ENCODE results near the gene FZR1.

The FZR1 gene

GRCh38 chr19:3499738-3500428 is 6.2 kb upstream of the FZR1 start:
- TF ChIP-seq, protein P1, sequence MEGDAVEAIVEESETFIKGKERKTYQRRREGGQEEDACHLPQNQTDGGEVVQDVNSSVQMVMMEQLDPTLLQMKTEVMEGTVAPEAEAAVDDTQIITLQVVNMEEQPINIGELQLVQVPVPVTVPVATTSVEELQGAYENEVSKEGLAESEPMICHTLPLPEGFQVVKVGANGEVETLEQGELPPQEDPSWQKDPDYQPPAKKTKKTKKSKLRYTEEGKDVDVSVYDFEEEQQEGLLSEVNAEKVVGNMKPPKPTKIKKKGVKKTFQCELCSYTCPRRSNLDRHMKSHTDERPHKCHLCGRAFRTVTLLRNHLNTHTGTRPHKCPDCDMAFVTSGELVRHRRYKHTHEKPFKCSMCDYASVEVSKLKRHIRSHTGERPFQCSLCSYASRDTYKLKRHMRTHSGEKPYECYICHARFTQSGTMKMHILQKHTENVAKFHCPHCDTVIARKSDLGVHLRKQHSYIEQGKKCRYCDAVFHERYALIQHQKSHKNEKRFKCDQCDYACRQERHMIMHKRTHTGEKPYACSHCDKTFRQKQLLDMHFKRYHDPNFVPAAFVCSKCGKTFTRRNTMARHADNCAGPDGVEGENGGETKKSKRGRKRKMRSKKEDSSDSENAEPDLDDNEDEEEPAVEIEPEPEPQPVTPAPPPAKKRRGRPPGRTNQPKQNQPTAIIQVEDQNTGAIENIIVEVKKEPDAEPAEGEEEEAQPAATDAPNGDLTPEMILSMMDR (conservative IDR thresholded peaks at IDR 0.05; ENCODE audit: low read length): no peak
- no peak for DNase-seq (ENCODE audit: low read depth)
- peak overlapping the region; percentile 94 for H3K4me3 ChIP-seq (ENCODE audit: low read length)

GRCh38 chr19:3500429-3501101 is 5.5 kb upstream of the FZR1 start, which contains the start of gene DOHH:
Gene DOHH, minus strand, starts transcription at chr19:3500674. Its CDS starts 3,860 bp downstream, at chr19:3496814.
- DNase-seq (ENCODE audit: low read depth): peak; percentile 94
- H3K4me3 ChIP-seq (ENCODE audit: low read length): peak within 1 kb of the TSS; percentile 94
- TF ChIP-seq, protein P1 (conservative IDR thresholded peaks at IDR 0.05; ENCODE audit: low read length): no peak

DNA sequence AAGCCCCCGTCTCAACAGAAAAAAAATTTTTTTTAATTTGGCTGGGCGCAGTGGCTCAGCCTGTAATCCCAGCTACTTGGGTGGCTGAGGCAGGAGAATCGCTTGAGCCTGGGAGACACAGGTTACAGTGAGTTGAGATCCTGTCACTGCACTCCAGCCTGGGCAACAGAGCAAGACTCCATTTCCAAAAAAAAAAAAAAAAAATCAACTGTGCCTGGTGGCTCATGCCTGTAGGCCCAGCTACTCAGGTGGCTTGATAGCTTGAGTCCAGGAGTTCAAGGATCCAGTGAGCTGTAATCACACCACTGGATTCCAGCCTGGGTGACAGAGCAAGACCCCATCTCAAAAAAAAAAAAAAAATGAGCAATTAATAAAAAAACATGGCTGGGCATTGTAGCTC is 4.3 kb upstream of the FZR1 start:
- no peak overlapping the region for H3K4me3 ChIP-seq (ENCODE audit: low read length)
- DNase-seq (ENCODE audit: low read depth): no peak
- TF ChIP-seq, protein P1 (conservative IDR thresholded peaks at IDR 0.05; ENCODE audit: low read length): no peak

GRCh38 chr19:3503036-3503572 is 3.0 kb upstream of the FZR1 start:
- no peak for DNase-seq (ENCODE audit: low read depth)
- no peak overlapping the region for H3K4me3 ChIP-seq (ENCODE audit: low read length)
- TF ChIP-seq, protein P1 (conservative IDR thresholded peaks at IDR 0.05; ENCODE audit: low read length): no peak

GRCh38 chr19:3504735-3505134 is 1.4 kb upstream of the FZR1 start:
- TF ChIP-seq, protein P1 (conservative IDR thresholded peaks at IDR 0.05; ENCODE audit: low read length): no peak
- DNase-seq (ENCODE audit: low read depth): no peak
- H3K4me3 ChIP-seq (ENCODE audit: low read length): no peak overlapping the region

- no peak for DNase-seq (ENCODE audit: low read depth)
- H3K4me3 ChIP-seq (ENCODE audit: low read length): peak overlapping the region; percentile 81
- TF ChIP-seq, protein P1 (conservative IDR thresholded peaks at IDR 0.05; ENCODE audit: low read length): no peak
Observed at GRCh38 chr19:3506384-3507340, 551 bp downstream of the FZR1 start.
